ENCODE measurements around the gene JMJD8. TPM values are rescaled to one million over a fixed set of nuclear protein-coding genes. Genes with fewer than 3 reads are reported as not detected.

Gene JMJD8
- total and polyA plus RNA-seq, 10 of the 15 experiments (the other 5 are each of a cell fraction or from before 2014, with no cell fraction given): 1.00 to 50.4 (median 30.7) TPM

GRCh38 chr16:660459-661183 is 23.5 kb downstream of the JMJD8 start (continued):
- no peak for TF ChIP-seq ZNF207 (IDR thresholded peaks at IDR 0.05; ENCODE audit: borderline replicate concordance)
- no peak for TF ChIP-seq ZBTB4 (CRISPR knock-in tag; IDR thresholded peaks at IDR 0.05)
- TF ChIP-seq FOXK2 (IDR thresholded peaks at IDR 0.05): no peak
- TF ChIP-seq YY1 (IDR thresholded peaks at IDR 0.05; ENCODE audit: low read depth, low read length): peak; percentile 38; the same call in 1 of the 2 replicates
- no peak for TF ChIP-seq BRCA1 (IDR thresholded peaks at IDR 0.05; ENCODE audit: low read depth, low read length)
- TF ChIP-seq CHD1 (IDR thresholded peaks at IDR 0.05; ENCODE audit: low read depth, low read length): no peak
- peak; percentile 19; the same call in 1 of the 2 replicates for TF ChIP-seq GATAD2B (conservative IDR thresholded peaks at IDR 0.05; ENCODE audit: low read depth)
- TF ChIP-seq JUNB (IDR thresholded peaks at IDR 0.05): no peak
- TF ChIP-seq PBX3 (IDR thresholded peaks at IDR 0.05; ENCODE audit: insufficient replicate concordance, low read depth, low read length): no peak
- TF ChIP-seq BHLHE40 (IDR thresholded peaks at IDR 0.05; ENCODE audit: borderline replicate concordance in 1 of 2, low read depth in 2 of 2, low read length in 1 of 2): peak; percentile 92 to 96
- TF ChIP-seq USF2 (IDR thresholded peaks at IDR 0.05; ENCODE audit: borderline replicate concordance, low read depth, low read length): no peak
- TF ChIP-seq SIN3A (IDR thresholded peaks at IDR 0.05; ENCODE audit: low read depth, low read length): 0 out of 2 replicates have a peak, but pooled peaks have one; percentile 20
- TF ChIP-seq POU2F2 (IDR thresholded peaks at IDR 0.05; ENCODE audit: borderline replicate concordance, low read depth, low read length): peak; percentile 54; the same call in 1 of the 3 replicates
- TF ChIP-seq SMC3 (IDR thresholded peaks at IDR 0.05; ENCODE audit: borderline replicate concordance, low read length): peak; percentile 37; the same call in 1 of the 2 replicates
- TF ChIP-seq LARP7 (IDR thresholded peaks at IDR 0.05): no peak
- TF ChIP-seq RELB (IDR thresholded peaks at IDR 0.05; ENCODE audit: low read depth): no peak
- TF ChIP-seq PKNOX1 (IDR thresholded peaks at IDR 0.05): peak; percentile 24; the same call in 1 of the 2 replicates
- TF ChIP-seq HSF1 (IDR thresholded peaks at IDR 0.05; ENCODE audit: low read depth, low read length): no peak
- TF ChIP-seq STAT3 (IDR thresholded peaks at IDR 0.05; ENCODE audit: low read depth, low read length): no peak
